Gastrocnemius medialis (tissue), 4 donors: ENCODE results near the gene CRACDL. TPM values are rescaled to one million over a fixed set of nuclear protein-coding genes. Genes with fewer than 3 reads are reported as not detected.

Source experiments
- ATAC-seq, 2 donors: fragments of 150-250 bp; one replicate each; pipeline ENCODE4 v1.9.1; 2016
- DNase-seq, 2 donors: peaks; one replicate each; pipeline ENCODE4 v3.0.0-alpha.2; 2019
- H3K27ac ChIP-seq, 4 donors: fragments of 200-600 bp; sonication (generic); 1 replicate in 1 of 4; 2 replicates in 3 of 4; pipeline ENCODE4 v1.5.1; 2016 to 2018; ENCODE audit warnings: mild to moderate bottlenecking in 2 of 4, moderate library complexity in 1 of 4
- H3K27me3 ChIP-seq, 3 donors: fragments of 200-600 bp; sonication (generic) in 2 of 3; 1 replicate in 1 of 3; 2 replicates in 2 of 3; pipeline versions ENCODE4 v1.5.1 to v1.6.0; 2016 to 2019; ENCODE audit warnings: mild to moderate bottlenecking in 1 of 3, moderate library complexity in 1 of 3
- H3K36me3 ChIP-seq, 2 donors: fragments of 200-600 bp; sonication (generic) in 1 of 2; one replicate each; pipeline ENCODE4 v1.5.1; 2017 to 2018
- H3K4me1 ChIP-seq, 2 donors: fragments of 200-600 bp; sonication (generic) in 1 of 2; one replicate each; pipeline ENCODE4 v1.5.1; 2016 to 2017; ENCODE audit warnings: mild to moderate bottlenecking in 2 of 2
- H3K4me3 ChIP-seq, 4 donors: fragments of 200-600 bp; sonication (generic) in 3 of 4; 1 replicate in 1 of 4; 2 replicates in 3 of 4; pipeline ENCODE4 v1.5.1; 2016 to 2019; ENCODE audit warnings: mild to moderate bottlenecking in 2 of 4
- H3K9me3 ChIP-seq, 3 donors: fragments of 200-600 bp; sonication (generic) in 2 of 3; 1 replicate in 1 of 3; 2 replicates in 2 of 3; pipeline ENCODE4 v1.5.1; 2016 to 2019
- POLR2A ChIP-seq, 2 donors: fragments of 450-650 bp; IDR thresholded peaks; one replicate each; pipeline ENCODE4 v1.6.1; 2017; ENCODE audit warnings: antibody characterized with exemption in 2 of 2, mild to moderate bottlenecking in 2 of 2, moderate library complexity in 2 of 2
- in situ Hi-C, 4 donors: fragments of 200-750 bp; cut with MboI; loops; one replicate each; pipeline versions ENCODE4 v1.15.0 to v1.8.0; 2017; ENCODE audit warnings: low sequenced_read_pairs in 4 of 4
- intact Hi-C: fragments of 100-400 bp; cut with DNase I; formaldehyde crosslinking; loops from one replicate; pipeline ENCODE4 v1.15.1; 2023; ENCODE audit warnings: low total_unique reads
- total RNA-seq, 4 donors: library from RNA; depleted of rRNA; stranded (reverse); fragments of >200 nt; gene quantifications; one replicate each; pipeline versions ENCODE4 v1.1.0 to v1.2.3, GENCODE V29; 2016
- TF ChIP-seq, protein P1 (sequence below), 5 experiments: fragments of 450-650 bp in 3 of 5; fragments of 200-600 bp in 2 of 5; sonication (generic) in 2 of 5; IDR thresholded peaks in 4 of 5; conservative IDR thresholded peaks in 1 of 5; 1 replicate in 4 of 5; 2 replicates in 1 of 5; pipeline ENCODE4 v1.5.1; 2016 to 2019; ENCODE audit warnings: antibody characterized with exemption in 5 of 5, mild to moderate bottlenecking in 3 of 5, moderate library complexity in 3 of 5

The CRACDL gene
- total RNA-seq, 4 donors from 2014 or later: 0.71 to 18.2 (median 2.9) TPM

GRCh38 chr2:98827625-98828368, 108.2 kb downstream of the CRACDL start:
- no peaks in the 10 kb centered on the region for H3K36me3 ChIP-seq
- in situ Hi-C loops (loop anchor here in 2 of 4 donors (25.0 kb wide), 1 partner anchor 415 kb away; no protein-coding TSS in a partner anchor), intact Hi-C loops (no loop called here)
- no peak overlapping the region for H3K27ac ChIP-seq
- H3K4me3 ChIP-seq: no peak overlapping the region
- H3K4me1 ChIP-seq: peaks cover 0 to 21% of the 10 kb centered on the region in 2 donors
- DNase-seq (no peak), ATAC-seq (no peak)
- TF ChIP-seq POLR2A (IDR thresholded peaks at IDR 0.05): no peak
- TF ChIP-seq, protein P1, sequence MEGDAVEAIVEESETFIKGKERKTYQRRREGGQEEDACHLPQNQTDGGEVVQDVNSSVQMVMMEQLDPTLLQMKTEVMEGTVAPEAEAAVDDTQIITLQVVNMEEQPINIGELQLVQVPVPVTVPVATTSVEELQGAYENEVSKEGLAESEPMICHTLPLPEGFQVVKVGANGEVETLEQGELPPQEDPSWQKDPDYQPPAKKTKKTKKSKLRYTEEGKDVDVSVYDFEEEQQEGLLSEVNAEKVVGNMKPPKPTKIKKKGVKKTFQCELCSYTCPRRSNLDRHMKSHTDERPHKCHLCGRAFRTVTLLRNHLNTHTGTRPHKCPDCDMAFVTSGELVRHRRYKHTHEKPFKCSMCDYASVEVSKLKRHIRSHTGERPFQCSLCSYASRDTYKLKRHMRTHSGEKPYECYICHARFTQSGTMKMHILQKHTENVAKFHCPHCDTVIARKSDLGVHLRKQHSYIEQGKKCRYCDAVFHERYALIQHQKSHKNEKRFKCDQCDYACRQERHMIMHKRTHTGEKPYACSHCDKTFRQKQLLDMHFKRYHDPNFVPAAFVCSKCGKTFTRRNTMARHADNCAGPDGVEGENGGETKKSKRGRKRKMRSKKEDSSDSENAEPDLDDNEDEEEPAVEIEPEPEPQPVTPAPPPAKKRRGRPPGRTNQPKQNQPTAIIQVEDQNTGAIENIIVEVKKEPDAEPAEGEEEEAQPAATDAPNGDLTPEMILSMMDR (IDR thresholded peaks at IDR 0.05 in 4 of 5, conservative IDR thresholded peaks at IDR 0.05 in 1 of 5): no peak
- no peaks in the 10 kb centered on the region for H3K9me3 ChIP-seq
- peaks cover 2 to 8% (median 6%) of the 10 kb centered on the region in 3 donors for H3K27me3 ChIP-seq

DNA sequence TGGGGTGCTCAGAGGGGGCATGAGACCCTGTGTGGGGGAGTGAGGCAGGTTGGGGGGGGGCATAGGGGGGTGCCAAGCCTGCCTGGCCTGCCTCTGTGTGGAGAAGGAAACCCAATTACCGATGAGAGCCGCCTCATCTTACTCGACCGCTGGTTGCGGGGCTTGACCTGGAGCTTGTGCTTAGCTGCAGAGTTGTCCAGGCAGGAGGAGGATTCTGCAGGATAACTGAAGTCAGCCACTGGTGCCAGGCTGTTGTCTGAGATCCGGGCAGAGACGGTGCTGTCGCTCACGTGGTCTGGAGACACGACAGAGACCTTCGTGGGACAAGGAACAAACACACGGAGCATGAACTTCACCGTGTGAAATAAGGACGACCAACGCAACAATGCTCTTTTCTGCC, 109.2 kb downstream of the CRACDL start:
- intact Hi-C loops: no loop called here
- Histone ChIP-seq H3K27ac (no peak overlapping the region), H3K4me3 (no peak overlapping the region), H3K27me3 (peaks cover 5 to 16% (median 15%) of the 10 kb centered on the region in 3 donors), H3K4me1 (peaks cover 0 to 21% of the 10 kb centered on the region in 2 donors), H3K36me3 (no peaks in the 10 kb centered on the region), H3K9me3 (no peaks in the 10 kb centered on the region)
- in situ Hi-C loops: loop anchor here in 2 of 4 donors (25.0 kb wide), 1 partner anchor 415 kb away; no protein-coding TSS in a partner anchor
- ATAC-seq (no peak), DNase-seq (no peak)
- no peak for TF ChIP-seq POLR2A (IDR thresholded peaks at IDR 0.05)
- TF ChIP-seq, protein P1 (IDR thresholded peaks at IDR 0.05 in 4 of 5, conservative IDR thresholded peaks at IDR 0.05 in 1 of 5): no peak

- DNase-seq: no peak
- Histone ChIP-seq H3K9me3 (no peaks in the 10 kb centered on the region), H3K4me3 (no peak overlapping the region), H3K4me1 (peaks cover 0 to 21% of the 10 kb centered on the region in 2 donors), H3K27ac (peak overlapping the region; percentile 32 to 80 (median 76)), H3K36me3 (no peaks in the 10 kb centered on the region), H3K27me3 (peaks cover 9 to 25% (median 23%) of the 10 kb centered on the region in 3 donors)
- TF ChIP-seq, protein P1 (IDR thresholded peaks at IDR 0.05 in 4 of 5, conservative IDR thresholded peaks at IDR 0.05 in 1 of 5): no peak
- no peak for TF ChIP-seq POLR2A (IDR thresholded peaks at IDR 0.05)
- intact Hi-C loops: no loop called here
- in situ Hi-C loops: loop anchor here in 2 of 4 donors (25.0 kb wide), 1 partner anchor 414 kb away; no protein-coding TSS in a partner anchor
- no peak for ATAC-seq
Observed at GRCh38 chr2:98825858-98826257, 110.2 kb downstream of the CRACDL start.

DNA sequence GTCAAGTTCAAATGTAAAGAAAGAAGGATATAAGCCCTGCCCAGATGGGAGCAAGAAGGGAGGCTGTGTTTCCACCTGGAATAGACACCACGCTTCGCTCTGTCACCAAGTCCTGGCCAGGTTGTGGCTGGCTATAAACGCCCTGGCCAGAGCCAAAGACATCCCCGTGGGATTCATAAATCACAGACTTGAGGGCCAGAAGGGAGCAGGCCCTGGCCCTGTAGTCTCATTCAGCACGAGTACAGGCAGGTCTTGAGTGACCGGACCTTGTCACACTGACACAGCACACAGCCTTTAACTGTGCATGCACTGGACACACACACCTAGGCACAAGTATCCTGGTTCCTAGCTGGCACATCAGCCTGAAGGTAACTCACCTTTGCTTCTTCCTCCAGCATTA, 110.6 kb downstream of the CRACDL start:
- no peaks in the 10 kb centered on the region for H3K36me3 ChIP-seq
- no peak overlapping the region for H3K4me3 ChIP-seq
- ATAC-seq (no peak), DNase-seq (no peak)
- TF ChIP-seq, protein P1 (IDR thresholded peaks at IDR 0.05 in 4 of 5, conservative IDR thresholded peaks at IDR 0.05 in 1 of 5): no peak
- TF ChIP-seq POLR2A (IDR thresholded peaks at IDR 0.05): no peak
- intact Hi-C loops: no loop called here
- in situ Hi-C loops: loop anchor here in 2 of 4 donors (25.0 kb wide), 1 partner anchor 413 kb away; no protein-coding TSS in a partner anchor
- peaks cover 0 to 21% of the 10 kb centered on the region in 2 donors for H3K4me1 ChIP-seq
- no peaks in the 10 kb centered on the region for H3K9me3 ChIP-seq
- H3K27ac ChIP-seq: peak overlapping the region; percentile 32 to 80 (median 76)
- H3K27me3 ChIP-seq: peaks cover 9 to 27% (median 23%) of the 10 kb centered on the region in 3 donors
